Activated gamma-delta T cell treated with anti-CD3 and anti-CD28 coated beads, Interleukin-2, amount 50 U/mL, for 16 hours (primary cell): ENCODE data around the gene SV2A.
A peak's percentile ranks its signal among the peaks of the same experiment; 100 is the strongest.
"Not testable (repeated sequence)": the region's sequence is repeated elsewhere in the genome, so short reads cannot be mapped to it uniquely, and the experiment has no call there.

Source experiments
- DNase-seq: peaks from one replicate; pipeline ENCODE4 v3.0.0-alpha.2; 2020; ENCODE audit warnings: low read depth

The SV2A gene

GRCh38 chr1:149886396-149887195, 31.0 kb downstream of the SV2A start:
- DNase-seq: peak; percentile 75

GRCh38 chr1:149886121-149886395, 31.6 kb downstream of the SV2A start:
- DNase-seq: not testable (repeated sequence)

GRCh38 chr1:149885339-149886120, 32.1 kb downstream of the SV2A start:
- DNase-seq: peak; percentile 40

- DNase-seq: no peak
These were observed 33.0 kb downstream of the SV2A start for GRCh38 chr1:149884433-149885338.

- no peak for DNase-seq
These were observed 33.9 kb downstream of the SV2A start for GRCh38 chr1:149883598-149884247.

GRCh38 chr1:149881876-149882275, 35.8 kb downstream of the SV2A start:
- DNase-seq: no peak

- no peak for DNase-seq
These were observed 38.1 kb downstream of the SV2A start for GRCh38 chr1:149879556-149879955.

GRCh38 chr1:149877211-149877946, 40.3 kb downstream of the SV2A start:
- DNase-seq: no peak

- not testable (repeated sequence) for DNase-seq
These were observed 44.6 kb downstream of the SV2A start for GRCh38 chr1:149873060-149873459.

- not testable (repeated sequence) for DNase-seq
These were observed 50.8 kb downstream of the SV2A start for GRCh38 chr1:149866887-149867286.

GRCh38 chr1:149861497-149862054, 56.1 kb downstream of the SV2A start:
- not testable (repeated sequence) for DNase-seq

- DNase-seq: not testable (repeated sequence)
These were observed 56.8 kb downstream of the SV2A start for GRCh38 chr1:149860684-149861496.

GRCh38 chr1:149860271-149860670, 57.4 kb downstream of the SV2A start:
- DNase-seq: not testable (repeated sequence)
